SK-N-MC (cell line): ENCODE measurements around the gene VPS37B.

ENCODE experiments used
- FOXP2 ChIP-seq: optimal IDR thresholded peaks from 2 replicates; pipeline ENCODE3; 2011; ENCODE audit warnings: mild to moderate bottlenecking, moderate library complexity; ENCODE audit not compliant: insufficient read depth; ENCODE audit errors: extremely low read length, control extremely low read depth
- POLR2AphosphoS5 ChIP-seq: IDR thresholded peaks from 2 replicates; pipeline ENCODE4 v1.6.1; 2012; ENCODE audit warnings: mild to moderate bottlenecking, low read depth, low read length, borderline replicate concordance

GRCh38 chr12:122855071-122855829 lies 40.7 kb downstream of the VPS37B start:
- TF ChIP-seq FOXP2 (no peak), POLR2AphosphoS5 (no peak)
